Transverse colon (tissue), 3 donors: ENCODE measurements around the gene TPPP2.

Source experiments
- CTCF ChIP-seq, 5 experiments: fragments of 200-600 bp in 3 of 5; fragments of 450-650 bp in 2 of 5; sonication (generic) in 3 of 5; IDR thresholded peaks; 1 replicate in 2 of 5; 2 replicates in 3 of 5; pipeline ENCODE4 v1.5.1; 2016 to 2017; ENCODE audit warnings: antibody characterized with exemption in 5 of 5, inconsistent platforms in 3 of 5, mild to moderate bottlenecking in 2 of 5, moderate library complexity in 1 of 5
- EP300 ChIP-seq: sonication (generic); formaldehyde crosslinking; IDR thresholded peaks from one replicate; pipeline ENCODE4 v1.6.1; 2017; ENCODE audit warnings: antibody characterized with exemption, low read depth
- POLR2A ChIP-seq: fragments of 450-650 bp; IDR thresholded peaks from one replicate; pipeline ENCODE4 v1.6.1; 2016; ENCODE audit warnings: antibody characterized with exemption, mild to moderate bottlenecking, moderate library complexity

- no peak for TF ChIP-seq POLR2A
- no peak for TF ChIP-seq CTCF (IDR thresholded peaks at IDR 0.05)
- no peak for TF ChIP-seq EP300
Measured at GRCh38 chr14:21081521-21082142, 51.6 kb downstream of the TPPP2 start.
